ENCODE results near the gene WDR36. TPM values are rescaled to one million over a fixed set of nuclear protein-coding genes. Genes with fewer than 3 reads are reported as not detected.

Gene WDR36
- total RNA-seq, 6 experiments from 2014 or later, result 26.9 to 30.5 (median 28.6) TPM

GRCh38 chr5:111106320-111106948 is 14.3 kb downstream of the WDR36 start:
- no peak for DNase-seq
- Mint-ChIP-seq H3K27me3 (ENCODE audit: insufficient read depth) (no peaks in the 10 kb centered on the region), H3K9me3 (no peaks in the 10 kb centered on the region), H3K36me3 (ENCODE audit: low read depth) (peaks cover 21% of the 10 kb centered on the region), H3K27ac (no peak overlapping the region), H3K4me3 (no peak overlapping the region), H3K4me1 (ENCODE audit: low read depth) (no peaks in the 10 kb centered on the region)
- no peak for TF ChIP-seq CTCF (IDR thresholded peaks at IDR 0.05)

- Mint-ChIP-seq H3K4me3 (no peak overlapping the region), H3K4me1 (ENCODE audit: low read depth) (no peaks in the 10 kb centered on the region), H3K27ac (no peak overlapping the region), H3K27me3 (ENCODE audit: insufficient read depth) (no peaks in the 10 kb centered on the region), H3K9me3 (no peaks in the 10 kb centered on the region), H3K36me3 (ENCODE audit: low read depth) (peaks cover 21% of the 10 kb centered on the region)
- DNase-seq, result no peak
- TF ChIP-seq CTCF (IDR thresholded peaks at IDR 0.05), result no peak
These were observed 15.2 kb downstream of the WDR36 start for GRCh38 chr5:111107371-111107770.

GRCh38 chr5:111111956-111112355 is 19.8 kb downstream of the WDR36 start:
- Mint-ChIP-seq H3K4me1 (ENCODE audit: low read depth) (no peaks in the 10 kb centered on the region), H3K36me3 (ENCODE audit: low read depth) (peaks cover 24% of the 10 kb centered on the region), H3K4me3 (no peak overlapping the region), H3K27ac (no peak overlapping the region), H3K27me3 (ENCODE audit: insufficient read depth) (no peaks in the 10 kb centered on the region), H3K9me3 (no peaks in the 10 kb centered on the region)
- TF ChIP-seq CTCF (IDR thresholded peaks at IDR 0.05), result no peak
- DNase-seq, result no peak

- no peak for DNase-seq
- TF ChIP-seq CTCF (IDR thresholded peaks at IDR 0.05), result no peak
- Mint-ChIP-seq H3K36me3 (ENCODE audit: low read depth) (peaks cover 25% of the 10 kb centered on the region), H3K4me1 (ENCODE audit: low read depth) (no peaks in the 10 kb centered on the region), H3K27me3 (ENCODE audit: insufficient read depth) (no peaks in the 10 kb centered on the region), H3K4me3 (no peak overlapping the region), H3K27ac (peak overlapping the region; percentile 4; the same call in 1 of the 2 replicates), H3K9me3 (no peaks in the 10 kb centered on the region)
These were observed 21.5 kb downstream of the WDR36 start for GRCh38 chr5:111113678-111114077.

- no peaks in the 10 kb centered on the region for H3K27me3 Mint-ChIP-seq (ENCODE audit: insufficient read depth)
- TF ChIP-seq CTCF (IDR thresholded peaks at IDR 0.05), result no peak
- DNase-seq, result no peak
- no peak overlapping the region for H3K4me3 Mint-ChIP-seq
- H3K4me1 Mint-ChIP-seq (ENCODE audit: low read depth), result no peaks in the 10 kb centered on the region
- H3K36me3 Mint-ChIP-seq (ENCODE audit: low read depth), result peaks cover 21% of the 10 kb centered on the region
- no peaks in the 10 kb centered on the region for H3K9me3 Mint-ChIP-seq
- H3K27ac Mint-ChIP-seq, result no peak overlapping the region
These were observed 23.1 kb downstream of the WDR36 start for GRCh38 chr5:111115229-111115628.

Measured in HFFc6 (cell line).